H1 (cell line): ENCODE data around the gene ROPN1. TPM values are rescaled to one million over a fixed set of nuclear protein-coding genes. Genes with fewer than 3 reads are reported as not detected.

Source experiments
- CTCF ChIA-PET: fragments of 300-600 bp; sonication (Branson Sonifier 250); formaldehyde crosslinking; loops from one replicate; lab custom pipeline; 2021; ENCODE audit not compliant: partially characterized antibody; lab: Charles Lee
- POLR2A ChIA-PET: fragments of 300-600 bp; sonication (Branson Sonifier 250); formaldehyde crosslinking; loops from one replicate; lab custom pipeline; 2021; ENCODE audit warnings: inconsistent platforms; ENCODE audit not compliant: partially characterized antibody; lab: Charles Lee
- DNase-seq, 2 experiments: peaks; one replicate each; pipeline versions ENCODE4 v3.0.0 to v3.0.0-alpha.2; 2010 to 2022; ENCODE audit warnings: low spot score in 2 of 2, low read depth in 1 of 2, mixed read lengths in 1 of 2
- FAIRE-seq: peaks from 2 replicates; lab custom pipeline; 2011; peaks lifted over from hg19 to GRCh38; lab: Jason Lieb, UNC
- H2AFZ ChIP-seq: 2 replicates; pipeline ENCODE4 v1.8.1; 2012; ENCODE audit warnings: low read length, inconsistent platforms
- H2AK5ac ChIP-seq: 2 replicates; pipeline ENCODE4 v1.6.1; 2013; ENCODE audit warnings: low read depth, low read length
- H2BK120ac ChIP-seq: replicated peaks from 2 replicates; pipeline ENCODE3; 2013; ENCODE audit warnings: low read depth, low read length, inconsistent platforms
- H2BK12ac ChIP-seq: 2 replicates; pipeline ENCODE4 v1.6.1; 2013; ENCODE audit warnings: low read depth, low read length
- H2BK15ac ChIP-seq: 2 replicates; pipeline ENCODE4 v1.6.1; 2013; ENCODE audit warnings: low read length
- H2BK20ac ChIP-seq: 2 replicates; pipeline ENCODE4 v1.6.1; 2013; ENCODE audit warnings: low read length
- H2BK5ac ChIP-seq: 2 replicates; pipeline ENCODE4 v1.6.1; 2013; ENCODE audit warnings: low read depth, low read length
- H3K14ac ChIP-seq: 2 replicates; pipeline ENCODE4 v1.6.1; 2013; ENCODE audit warnings: inconsistent platforms; ENCODE audit not compliant: insufficient read length
- H3K18ac ChIP-seq: 2 replicates; pipeline ENCODE4 v1.6.1; 2013; ENCODE audit warnings: low read length; ENCODE audit errors: extremely low read depth
- H3K23ac ChIP-seq: 2 replicates; pipeline ENCODE4 v1.6.1; 2013; ENCODE audit warnings: inconsistent platforms; ENCODE audit not compliant: insufficient read length
- H3K23me2 ChIP-seq: 2 replicates; pipeline ENCODE4 v1.6.1; 2013; ENCODE audit warnings: low read depth, low read length
- H3K27ac ChIP-seq: 2 replicates; pipeline ENCODE4 v1.6.1; 2011; ENCODE audit warnings: low read depth, low read length, inconsistent platforms
- H3K27me3 ChIP-seq, 4 experiments: replicated peaks in 1 of 4; 1 replicate in 1 of 4; 2 replicates in 3 of 4; pipeline versions ENCODE4 v1.6.1 to v1.8.1; 2011 to 2013; ENCODE audit warnings: low read length in 3 of 4, mild to moderate bottlenecking in 3 of 4, inconsistent platforms in 2 of 4, mixed read lengths in 2 of 4, moderate library complexity in 1 of 4; ENCODE audit not compliant: control insufficient read depth in 3 of 4, insufficient read depth in 3 of 4; ENCODE audit errors: extremely low read depth in 1 of 4
- H3K36me3 ChIP-seq, 4 experiments: 2 replicates each; pipeline versions ENCODE4 v1.6.1 to v1.8.1; 2011 to 2013; ENCODE audit warnings: mild to moderate bottlenecking in 4 of 4, low read length in 3 of 4, moderate library complexity in 2 of 4, control low read depth in 1 of 4, inconsistent platforms in 1 of 4; ENCODE audit not compliant: insufficient read depth in 4 of 4, control insufficient read depth in 2 of 4
- H3K4ac ChIP-seq: replicated peaks from 2 replicates; pipeline ENCODE3; 2013; ENCODE audit warnings: low read length, low read depth, mixed read lengths, inconsistent platforms; ENCODE audit not compliant: insufficient read length
- H3K4me1 ChIP-seq, 4 experiments: replicated peaks in 1 of 4; 1 replicate in 1 of 4; 2 replicates in 3 of 4; pipeline versions ENCODE4 v1.6.1 to v1.8.1; 2011 to 2013; ENCODE audit warnings: low read length in 3 of 4, inconsistent platforms in 2 of 4, mixed read lengths in 1 of 4; ENCODE audit not compliant: insufficient read depth in 4 of 4, control insufficient read depth in 3 of 4
- H3K4me2 ChIP-seq, 2 experiments: 2 replicates each; pipeline versions ENCODE4 v1.6.1 to v1.8.1; 2011 to 2013; ENCODE audit warnings: low read depth in 2 of 2, low read length in 2 of 2, control low read depth in 1 of 2, inconsistent platforms in 1 of 2, mild to moderate bottlenecking in 1 of 2; ENCODE audit not compliant: insufficient read depth in 1 of 2
- H3K4me3 ChIP-seq, 4 experiments: fragments of 200-600, 300-600 bp in 1 of 4; sonication (generic), shearing (Covaris generic), sonication (Bioruptor Twin) in 1 of 4; 2 replicates each; pipeline versions ENCODE4 v1.5.1 to v1.8.1; 2011 to 2016; ENCODE audit warnings: low read length in 4 of 4, low read depth in 3 of 4, control low read depth in 2 of 4, inconsistent platforms in 2 of 4, mild to moderate bottlenecking in 2 of 4, mixed read lengths in 1 of 4, moderate library complexity in 1 of 4; ENCODE audit not compliant: insufficient read depth in 2 of 4; ENCODE audit errors: extremely low read depth in 1 of 4
- H3K56ac ChIP-seq: replicated peaks from 2 replicates; pipeline ENCODE3; 2013; ENCODE audit warnings: low read depth, mild to moderate bottlenecking, mixed read lengths, low read length, inconsistent platforms; ENCODE audit not compliant: insufficient read length
- H3K79me1 ChIP-seq: 2 replicates; pipeline ENCODE4 v1.6.1; 2013; ENCODE audit warnings: low read depth, low read length, control low read depth
- H3K79me2 ChIP-seq, 2 experiments: 2 replicates each; pipeline versions ENCODE4 v1.6.1 to v1.8.1; 2012 to 2013; ENCODE audit warnings: low read length in 2 of 2, mild to moderate bottlenecking in 2 of 2, inconsistent platforms in 1 of 2; ENCODE audit not compliant: insufficient read depth in 2 of 2, control insufficient read depth in 1 of 2
- H3K9ac ChIP-seq, 4 experiments: replicated peaks in 1 of 4; 1 replicate in 1 of 4; 2 replicates in 3 of 4; pipeline versions ENCODE4 v1.6.1 to v1.8.1; 2011 to 2013; ENCODE audit warnings: low read depth in 3 of 4, low read length in 3 of 4, control low read depth in 2 of 4, mild to moderate bottlenecking in 2 of 4, moderate library complexity in 2 of 4, inconsistent platforms in 1 of 4; ENCODE audit errors: extremely low read depth in 1 of 4
- H3K9me3 ChIP-seq, 2 experiments: 2 replicates each; pipeline versions ENCODE4 v1.6.1 to v1.8.1; 2012 to 2013; ENCODE audit warnings: mild to moderate bottlenecking in 2 of 2, moderate library complexity in 2 of 2, control low read depth in 1 of 2, inconsistent platforms in 1 of 2, low read depth in 1 of 2, low read length in 1 of 2, mixed read lengths in 1 of 2; ENCODE audit not compliant: insufficient read depth in 2 of 2
- H4K20me1 ChIP-seq, 2 experiments: replicated peaks in 1 of 2; 2 replicates each; pipeline versions ENCODE3 to v1.8.1; 2011 to 2013; ENCODE audit warnings: inconsistent platforms in 2 of 2, low read length in 2 of 2, mild to moderate bottlenecking in 1 of 2; ENCODE audit not compliant: insufficient read depth in 2 of 2, control insufficient read depth in 1 of 2
- H4K5ac ChIP-seq: 2 replicates; pipeline ENCODE4 v1.6.1; 2013; ENCODE audit warnings: low read length, low read depth, mixed read lengths, inconsistent platforms; ENCODE audit not compliant: insufficient read length
- H4K8ac ChIP-seq: 2 replicates; pipeline ENCODE4 v1.8.0; 2013; ENCODE audit warnings: mild to moderate bottlenecking, moderate library complexity, low read length, inconsistent platforms; ENCODE audit not compliant: insufficient read depth; ENCODE audit errors: extremely low read depth
- H4K91ac ChIP-seq: replicated peaks from 2 replicates; pipeline ENCODE3; 2013; ENCODE audit warnings: low read length, mixed read lengths, inconsistent platforms; ENCODE audit not compliant: insufficient read length
- CBX5 ChIP-seq: fragments of 300-800, 300-1000 bp; sonication (generic); IDR thresholded peaks from 2 replicates; pipeline ENCODE4 v1.7.1; 2016; ENCODE audit warnings: antibody characterized with exemption, low read length, low read depth
- CHD1 ChIP-seq: IDR thresholded peaks from 2 replicates; pipeline ENCODE4 v1.6.1; 2012; ENCODE audit warnings: low read depth, low read length, improper control_type of control experiment
- NRF1 ChIP-seq: IDR thresholded peaks from 2 replicates; pipeline ENCODE4 v1.6.1; 2011; ENCODE audit warnings: mild to moderate bottlenecking, low read depth, low read length, improper control_type of control experiment
- POU5F1 ChIP-seq: IDR thresholded peaks from 2 replicates; pipeline ENCODE4 v1.6.1; 2011; ENCODE audit warnings: low read depth, mild to moderate bottlenecking, low read length, moderate library complexity
- RAD21 ChIP-seq, 2 experiments: IDR thresholded peaks in 1 of 2; conservative IDR thresholded peaks in 1 of 2; 2 replicates each; pipeline ENCODE4 v1.6.1; 2011; ENCODE audit warnings: low read depth in 2 of 2, low read length in 2 of 2, improper control_type of control experiment in 1 of 2, inconsistent platforms in 1 of 2, mild to moderate bottlenecking in 1 of 2, moderate library complexity in 1 of 2
- RBBP5 ChIP-seq: IDR thresholded peaks from 2 replicates; pipeline ENCODE4 v1.7.1; 2012; ENCODE audit warnings: low read depth, mild to moderate bottlenecking, inconsistent platforms, low read length, moderate library complexity, borderline replicate concordance
- RFX5 ChIP-seq: IDR thresholded peaks from 2 replicates; pipeline ENCODE4 v1.6.1; 2011; ENCODE audit warnings: low read depth, low read length, improper control_type of control experiment, borderline replicate concordance
- RNF2 ChIP-seq: fragments of 200-900, 300-1000 bp; sonication (generic); IDR thresholded peaks from 2 replicates; pipeline ENCODE4 v1.7.1; 2016; ENCODE audit warnings: borderline replicate concordance, low read depth, mild to moderate bottlenecking, antibody characterized with exemption, low read length; ENCODE audit not compliant: poor library complexity, severe bottlenecking; ENCODE audit errors: missing control alignments
- SP1 ChIP-seq: IDR thresholded peaks from 2 replicates; pipeline ENCODE4 v1.6.1; 2011; ENCODE audit warnings: low read depth, low read length
- WGBS, 2 experiments: shearing (Covaris generic) in 1 of 2; methylation state at CpG; one replicate each; pipeline versions ENCODE4 v1.1.6 to v1.1.7; 2013 to 2015; ENCODE audit warnings: low lambda C conversion rate in 2 of 2, mixed read lengths in 2 of 2, inconsistent platforms in 1 of 2, low coverage in 1 of 2, missing lambda C conversion rate in 1 of 2; ENCODE audit not compliant: insufficient replicate concordance in 2 of 2, insufficient coverage in 1 of 2, insufficient read length in 1 of 2; ENCODE audit errors: extremely low coverage in 1 of 2, missing lambda C conversion rate in 1 of 2; 5-methylcytosine and 5-hydroxymethylcytosine counted together
- polyA plus RNA-seq, 7 experiments: library from polyadenylated mRNA; depleted of rRNA in 3 of 7; stranded (reverse) in 5 of 7; unstranded in 2 of 7; fragments of >200 nt in 5 of 7; fragments of 200-250 nt in 2 of 7; gene quantifications; 1 replicate in 5 of 7; 2 replicates in 1 of 7; 4 replicates in 1 of 7; pipeline versions ENCODE4 v1.2.1 to v1.2.3, GENCODE V29; 2011 to 2013; ENCODE audit warnings: missing spikeins in 2 of 7, mixed read lengths in 2 of 7
- total RNA-seq: library from RNA; stranded (reverse); fragmentation: NEBNext Ultra II Directional; extraction: Animal tissue kit (Norgen Biotek cat#: 25700); gene quantifications from 2 replicates; pipeline ENCODE4 v1.2.1, GENCODE V29; 2021
- TF ChIP-seq, protein P1 (sequence below): IDR thresholded peaks from 2 replicates; pipeline ENCODE4 v1.6.1; 2011; ENCODE audit warnings: low read depth, mild to moderate bottlenecking, low read length; ENCODE audit not compliant: insufficient read depth
- TF ChIP-seq, protein P2 (sequence below): IDR thresholded peaks from 2 replicates; pipeline ENCODE4 v1.6.1; 2011; ENCODE audit warnings: low read length, improper control_type of control experiment

Gene ROPN1
- total and polyA plus RNA-seq, 2 of the 8 experiments (the other 6 are each of a cell fraction or from before 2014, with no cell fraction given): 0.03 TPM; not detected in 1

DNA sequence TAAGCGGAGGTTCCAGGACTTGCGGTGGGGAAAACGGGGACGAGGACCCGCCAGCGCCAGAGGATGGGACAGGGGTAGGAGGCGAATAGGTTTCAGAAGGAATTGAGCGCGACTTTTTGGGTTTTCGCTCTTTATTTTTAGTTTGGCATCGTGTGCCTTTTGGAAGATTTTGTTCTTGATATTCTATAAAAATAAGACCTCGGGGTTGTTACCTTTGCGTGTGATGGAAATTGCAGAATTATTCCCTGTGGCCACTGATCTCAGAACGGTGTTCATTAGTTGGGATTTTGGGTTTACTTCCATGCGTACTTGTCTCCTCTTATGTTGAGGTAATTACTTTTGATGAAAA is 30.4 kb downstream of the ROPN1 start:
- Histone ChIP-seq H2BK15ac (no peak overlapping the region), H4K20me1 (no peaks in the 10 kb centered on the region), H4K5ac (no peak overlapping the region), H3K56ac (no peak overlapping the region), H4K91ac (no peak overlapping the region), H4K8ac (no peak overlapping the region), H2AFZ (peak overlapping the region; percentile 82; the same call in 1 of the 2 replicates), H3K79me2 (peaks cover 0 to 27% of the 10 kb centered on the region in 2 experiments; a peak in 2 of 4 replicates), H3K27ac (no peak overlapping the region), H3K14ac (no peak overlapping the region), H3K79me1 (peaks cover 2% of the 10 kb centered on the region; the same call in 1 of the 2 replicates), H2BK5ac (no peak overlapping the region), H2AK5ac (no peak overlapping the region), H3K9ac (no peak overlapping the region), H3K9me3 (no peaks in the 10 kb centered on the region), H3K4me2 (peak overlapping the region; percentile 67 to 76), H3K23ac (no peak overlapping the region), H3K18ac (no peak overlapping the region; the same call in 1 of the 2 replicates), H2BK120ac (no peak overlapping the region), H3K36me3 (peaks cover 0 to 3% (median 0%) of the 10 kb centered on the region in 4 experiments; a peak in 1 of 8 replicates), H3K4me3 (peak overlapping the region; percentile 34 to 93 (median 64)), H2BK20ac (no peak overlapping the region), H3K4ac (no peak overlapping the region), H3K27me3 (0 out of 7 replicates have a peak, but pooled peaks cover 0 to 5% (median 0%) of the 10 kb centered on the region in 4 experiments), H2BK12ac (no peak overlapping the region), H3K4me1 (peaks cover 0 to 3% (median under 1%) of the 10 kb centered on the region in 4 experiments; a peak in 1 of 7 replicates), H3K23me2 (no peaks in the 10 kb centered on the region; the same call in 1 of the 2 replicates)
- ChIA-PET CTCF (interaction anchor here (0.8 to 0.9 kb wide), 2 partner anchors 28 to 507 kb away, joined by 3 to 4 read pairs; no protein-coding TSS in a partner anchor), POLR2A (interaction anchor here (1.0 to 2.2 kb wide), 4 partner anchors 10 to 33 kb away, joined by 3 to 6 read pairs (median 5); no protein-coding TSS in a partner anchor)
- DNase-seq (no peak), FAIRE-seq (peak; percentile 48)
- WGBS, 2 experiments: 6% methylated on average over 14 of the region's 15 CpGs; no CpG with 5 or more reads in 1 of the 2 experiments
- TF ChIP-seq CBX5 (no peak), SP1 (no peak), POU5F1 (no peak), RNF2 (no peak), CHD1 (no peak), NRF1 (no peak), RBBP5 (no peak), RAD21 (IDR thresholded peaks at IDR 0.05 in 1 of 2, conservative IDR thresholded peaks at IDR 0.05 in 1 of 2; ENCODE audit: low read depth in 2 of 2, low read length in 2 of 2) (no peak), RFX5 (no peak)
- TF ChIP-seq, protein P1, sequence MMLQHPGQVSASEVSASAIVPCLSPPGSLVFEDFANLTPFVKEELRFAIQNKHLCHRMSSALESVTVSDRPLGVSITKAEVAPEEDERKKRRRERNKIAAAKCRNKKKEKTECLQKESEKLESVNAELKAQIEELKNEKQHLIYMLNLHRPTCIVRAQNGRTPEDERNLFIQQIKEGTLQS: no peak
- TF ChIP-seq, protein P2, sequence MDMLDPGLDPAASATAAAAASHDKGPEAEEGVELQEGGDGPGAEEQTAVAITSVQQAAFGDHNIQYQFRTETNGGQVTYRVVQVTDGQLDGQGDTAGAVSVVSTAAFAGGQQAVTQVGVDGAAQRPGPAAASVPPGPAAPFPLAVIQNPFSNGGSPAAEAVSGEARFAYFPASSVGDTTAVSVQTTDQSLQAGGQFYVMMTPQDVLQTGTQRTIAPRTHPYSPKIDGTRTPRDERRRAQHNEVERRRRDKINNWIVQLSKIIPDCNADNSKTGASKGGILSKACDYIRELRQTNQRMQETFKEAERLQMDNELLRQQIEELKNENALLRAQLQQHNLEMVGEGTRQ: no peak
